GM13976 (cell line): ENCODE data around the gene GRIN2A.

Experiments
- DNase-seq: peaks from one replicate; pipeline ENCODE4 v3.0.0; 2012; ENCODE audit warnings: low spot score
- in situ Hi-C: fragments of 300-500 bp; cut with MboI; formaldehyde crosslinking; loops from one replicate; pipeline ENCODE4 v1.12.0; 2022; ENCODE audit warnings: low sequenced_read_pairs, mixed read lengths, inconsistent platforms; ENCODE audit not compliant: unreplicated experiment
- TF ChIP-seq, protein P1 (sequence below): IDR thresholded peaks from 2 replicates; pipeline ENCODE4 v1.5.1; 2012; ENCODE audit warnings: borderline replicate concordance, mild to moderate bottlenecking; ENCODE audit not compliant: insufficient read depth; ENCODE audit errors: extremely low read depth, missing control alignments, control extremely low read depth

Gene GRIN2A

DNA sequence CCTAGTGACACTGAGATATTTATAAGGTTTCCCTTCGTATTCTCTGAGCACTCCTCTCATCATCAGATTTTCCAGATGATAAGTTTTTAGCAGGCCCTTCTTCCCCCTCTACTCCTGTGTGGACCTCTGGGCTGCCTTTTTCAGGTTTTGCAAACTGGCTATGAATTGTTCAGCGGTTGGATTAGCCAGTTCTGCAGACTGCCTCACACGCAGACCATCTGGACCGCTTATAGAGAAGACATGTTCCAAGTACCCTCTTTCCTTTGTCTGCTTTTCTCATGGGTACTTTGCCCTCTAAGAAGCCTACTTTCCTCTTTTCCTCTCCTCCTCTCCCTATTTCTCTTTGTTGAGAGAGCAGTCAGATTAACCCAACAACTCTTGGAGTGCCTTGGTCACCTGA is 111.6 kb downstream of the GRIN2A start:
- TF ChIP-seq, protein P1, sequence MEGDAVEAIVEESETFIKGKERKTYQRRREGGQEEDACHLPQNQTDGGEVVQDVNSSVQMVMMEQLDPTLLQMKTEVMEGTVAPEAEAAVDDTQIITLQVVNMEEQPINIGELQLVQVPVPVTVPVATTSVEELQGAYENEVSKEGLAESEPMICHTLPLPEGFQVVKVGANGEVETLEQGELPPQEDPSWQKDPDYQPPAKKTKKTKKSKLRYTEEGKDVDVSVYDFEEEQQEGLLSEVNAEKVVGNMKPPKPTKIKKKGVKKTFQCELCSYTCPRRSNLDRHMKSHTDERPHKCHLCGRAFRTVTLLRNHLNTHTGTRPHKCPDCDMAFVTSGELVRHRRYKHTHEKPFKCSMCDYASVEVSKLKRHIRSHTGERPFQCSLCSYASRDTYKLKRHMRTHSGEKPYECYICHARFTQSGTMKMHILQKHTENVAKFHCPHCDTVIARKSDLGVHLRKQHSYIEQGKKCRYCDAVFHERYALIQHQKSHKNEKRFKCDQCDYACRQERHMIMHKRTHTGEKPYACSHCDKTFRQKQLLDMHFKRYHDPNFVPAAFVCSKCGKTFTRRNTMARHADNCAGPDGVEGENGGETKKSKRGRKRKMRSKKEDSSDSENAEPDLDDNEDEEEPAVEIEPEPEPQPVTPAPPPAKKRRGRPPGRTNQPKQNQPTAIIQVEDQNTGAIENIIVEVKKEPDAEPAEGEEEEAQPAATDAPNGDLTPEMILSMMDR = no peak
- DNase-seq = no peak
- in situ Hi-C loops = no loop called here

DNA sequence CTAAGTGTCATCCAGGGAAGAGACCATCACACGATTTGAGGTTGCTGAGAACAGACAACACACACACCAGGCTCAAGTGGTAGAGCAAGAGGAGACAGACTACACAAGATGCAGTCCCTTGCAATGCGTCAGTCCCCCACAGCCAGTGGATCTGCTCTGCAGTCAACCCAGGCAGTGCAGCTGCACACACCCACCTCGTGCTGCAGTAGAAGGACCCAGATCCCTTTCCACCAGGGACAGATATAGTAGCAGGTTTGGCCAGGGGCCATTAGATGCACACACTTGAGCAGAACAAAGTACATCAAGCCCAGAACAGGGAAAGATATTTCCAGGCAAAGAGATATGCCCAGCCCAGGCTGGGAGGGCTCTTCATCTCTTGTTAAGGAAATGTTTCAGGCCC is 112.9 kb downstream of the GRIN2A start:
- no peak for DNase-seq

DNA sequence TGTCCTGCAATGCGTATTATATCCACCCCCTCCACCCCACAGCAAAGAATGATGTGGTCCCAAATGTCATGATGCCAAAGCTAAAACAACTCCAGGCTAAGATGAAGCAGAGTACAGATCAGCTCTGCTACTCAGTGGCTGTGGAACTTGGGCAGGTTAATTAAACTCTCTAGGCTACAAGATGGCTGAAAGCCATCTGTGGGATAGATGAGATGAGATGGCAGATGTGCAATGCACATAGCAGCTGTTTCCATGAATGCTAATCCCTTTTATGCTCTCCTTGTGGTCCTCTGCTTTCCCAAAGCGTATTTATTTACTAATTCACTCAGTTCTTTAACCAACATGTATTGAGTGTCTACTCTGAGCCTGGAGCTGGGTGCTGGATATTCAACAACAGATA is 114.4 kb downstream of the GRIN2A start:
- TF ChIP-seq, protein P1 = no peak
- in situ Hi-C loops = no loop called here
- DNase-seq = no peak

More for the DNA sequence above, 112.9 kb downstream of the GRIN2A start:
- in situ Hi-C loops = no loop called here
- TF ChIP-seq, protein P1 = no peak

DNA sequence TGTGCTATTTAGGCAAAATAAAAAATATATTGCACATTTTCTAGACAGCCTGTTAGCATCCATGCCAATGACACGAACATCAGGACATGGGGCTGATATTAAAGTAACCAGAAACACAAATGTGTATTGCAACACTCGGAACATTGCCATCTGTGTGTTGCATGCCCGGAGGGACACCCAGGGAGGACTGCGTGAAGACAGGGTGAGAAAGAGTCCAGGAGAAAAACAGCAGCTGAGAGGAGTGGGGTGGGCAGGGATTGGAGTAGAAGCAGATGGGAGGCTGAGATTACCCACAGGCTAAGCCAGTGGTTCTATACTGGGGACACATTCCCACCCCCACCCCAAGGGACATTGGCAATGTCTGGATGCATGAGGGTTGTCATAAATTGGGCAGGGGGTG is 114.8 kb downstream of the GRIN2A start:
- TF ChIP-seq, protein P1 = no peak
- no peak for DNase-seq
- in situ Hi-C loops = no loop called here

DNA sequence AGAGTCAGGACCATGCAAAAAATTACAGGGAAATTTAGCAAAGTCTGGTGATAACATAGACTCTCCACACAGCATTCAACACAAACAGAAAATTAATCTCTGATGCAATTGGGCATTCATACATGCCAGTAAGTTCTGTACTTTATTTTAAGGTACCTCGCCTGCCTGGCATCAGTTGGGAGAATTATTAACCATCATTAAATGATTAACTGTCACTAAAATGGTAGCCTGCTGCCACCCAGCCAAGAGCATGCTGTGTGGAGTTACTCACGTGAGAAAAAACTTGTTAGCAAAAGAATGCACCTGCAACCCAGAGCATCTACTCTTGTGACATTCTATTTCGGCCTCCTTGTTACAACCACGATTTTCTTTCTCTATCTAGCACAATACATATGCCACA is 117.2 kb downstream of the GRIN2A start:
- DNase-seq = no peak
- TF ChIP-seq, protein P1 = no peak
- in situ Hi-C loops = no loop called here

DNA sequence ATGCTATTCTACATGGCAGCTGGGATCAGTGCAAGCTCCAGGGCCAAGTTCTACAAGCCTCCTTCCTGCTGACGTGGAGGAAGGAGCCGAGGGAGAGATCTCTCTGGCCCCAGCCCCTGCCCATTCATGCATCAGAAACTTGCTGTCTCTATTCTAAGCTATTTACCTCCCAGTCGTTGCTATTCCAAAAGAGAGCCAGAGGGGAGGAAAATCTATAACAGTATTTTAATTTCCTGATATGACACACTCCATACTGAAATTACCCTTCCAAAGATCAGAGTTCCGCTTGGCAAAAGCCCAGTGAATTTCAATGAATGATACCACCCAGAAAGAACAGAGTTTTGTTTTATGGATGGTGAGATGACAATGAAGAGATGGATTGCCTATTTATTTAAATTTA is 133.4 kb downstream of the GRIN2A start:
- TF ChIP-seq, protein P1 = no peak
- in situ Hi-C loops = no loop called here
- DNase-seq = no peak

DNA sequence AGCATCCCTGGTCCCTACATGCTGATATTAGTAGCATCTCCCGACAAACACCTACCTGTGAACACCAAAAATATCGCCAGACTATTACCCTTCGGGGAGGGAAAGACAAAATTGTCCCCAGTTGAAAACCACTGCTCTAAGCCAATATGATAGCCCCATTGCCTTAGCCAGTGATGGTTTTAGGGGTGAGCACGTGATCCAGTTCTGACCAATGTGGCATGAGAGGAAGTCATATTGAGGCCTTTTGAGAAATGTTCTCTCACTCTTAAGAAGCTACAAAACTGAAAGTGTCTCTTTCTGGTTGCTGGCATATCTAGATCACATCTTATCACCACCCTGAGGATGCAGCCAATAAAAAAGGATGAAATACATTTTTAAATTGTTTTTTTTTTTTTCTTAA is 136.3 kb downstream of the GRIN2A start:
- TF ChIP-seq, protein P1 = no peak
- no peak for DNase-seq
- in situ Hi-C loops = no loop called here
